HG03108 (cell line): ENCODE measurements around the gene CASZ1.
A peak's percentile ranks its signal among the peaks of the same experiment; 100 is the strongest.

Source experiments
- ATAC-seq: cut with Tn5 transposase; IDR thresholded peaks from one replicate; pipeline ENCODE4 v1.9.1; 2021; ENCODE audit warnings: moderate library complexity; ENCODE audit not compliant: unreplicated experiment

The CASZ1 gene

GRCh38 chr1:10712568-10713362, 83.7 kb downstream of the CASZ1 start:
- no peak for ATAC-seq

- ATAC-seq, result no peak
These were observed 86.0 kb downstream of the CASZ1 start for GRCh38 chr1:10710489-10710888.

- no peak for ATAC-seq
These were observed 86.8 kb downstream of the CASZ1 start for GRCh38 chr1:10709646-10710045.

GRCh38 chr1:10709165-10709564, 87.3 kb downstream of the CASZ1 start:
- ATAC-seq, result no peak

- ATAC-seq, result no peak
These were observed 87.7 kb downstream of the CASZ1 start for GRCh38 chr1:10708757-10709156.

- no peak for ATAC-seq
These were observed 89.2 kb downstream of the CASZ1 start for GRCh38 chr1:10707208-10707607.

GRCh38 chr1:10706376-10706913, 90.0 kb downstream of the CASZ1 start:
- ATAC-seq, result no peak

- ATAC-seq, result no peak
These were observed 90.5 kb downstream of the CASZ1 start for GRCh38 chr1:10705953-10706352.

GRCh38 chr1:10704368-10704882, 92.0 kb downstream of the CASZ1 start:
- ATAC-seq, result no peak

GRCh38 chr1:10703702-10704101, 92.7 kb downstream of the CASZ1 start:
- ATAC-seq, result no peak

- no peak for ATAC-seq
These were observed 95.3 kb downstream of the CASZ1 start for GRCh38 chr1:10701145-10701544.

GRCh38 chr1:10699470-10699835, 97.0 kb downstream of the CASZ1 start:
- ATAC-seq, result no peak

- ATAC-seq, result no peak
These were observed 97.5 kb downstream of the CASZ1 start for GRCh38 chr1:10698726-10699469.

- ATAC-seq, result no peak
These were observed 98.8 kb downstream of the CASZ1 start for GRCh38 chr1:10697621-10698160.

- no peak for ATAC-seq
These were observed 99.5 kb downstream of the CASZ1 start for GRCh38 chr1:10696977-10697376.

GRCh38 chr1:10694633-10695627, 101.5 kb downstream of the CASZ1 start:
- ATAC-seq, result peak; percentile 51

- peak; percentile 18 for ATAC-seq
These were observed 102.2 kb downstream of the CASZ1 start for GRCh38 chr1:10694274-10694632.

- no peak for ATAC-seq
These were observed 102.8 kb downstream of the CASZ1 start for GRCh38 chr1:10693497-10694273.

- no peak for ATAC-seq
These were observed 103.3 kb downstream of the CASZ1 start for GRCh38 chr1:10693152-10693496.
